ENCODE measurements around the gene PIK3R1.
A peak's percentile ranks its signal among the peaks of the same experiment; 100 is the strongest.

- TF ChIP-seq CTCF (conservative IDR thresholded peaks at IDR 0.05) (peak; percentile 44), ZFX (IDR thresholded peaks at IDR 0.05) (no peak)
Measured at GRCh38 chr5:68246802-68247201, 31.2 kb downstream of the PIK3R1 start.
